Jurkat, Clone E6-1 (cell line): ENCODE measurements around the gene IFI35.

Source experiments
- DNase-seq: peaks from one replicate; pipeline ENCODE4 v3.0.0-alpha.2; 2011; ENCODE audit warnings: low read depth, low spot score
- H3K4me3 ChIP-seq: 2 replicates; pipeline ENCODE4 v1.5.1; 2011; ENCODE audit warnings: mild to moderate bottlenecking, low read length, control low read depth, moderate library complexity

The IFI35 gene

DNA sequence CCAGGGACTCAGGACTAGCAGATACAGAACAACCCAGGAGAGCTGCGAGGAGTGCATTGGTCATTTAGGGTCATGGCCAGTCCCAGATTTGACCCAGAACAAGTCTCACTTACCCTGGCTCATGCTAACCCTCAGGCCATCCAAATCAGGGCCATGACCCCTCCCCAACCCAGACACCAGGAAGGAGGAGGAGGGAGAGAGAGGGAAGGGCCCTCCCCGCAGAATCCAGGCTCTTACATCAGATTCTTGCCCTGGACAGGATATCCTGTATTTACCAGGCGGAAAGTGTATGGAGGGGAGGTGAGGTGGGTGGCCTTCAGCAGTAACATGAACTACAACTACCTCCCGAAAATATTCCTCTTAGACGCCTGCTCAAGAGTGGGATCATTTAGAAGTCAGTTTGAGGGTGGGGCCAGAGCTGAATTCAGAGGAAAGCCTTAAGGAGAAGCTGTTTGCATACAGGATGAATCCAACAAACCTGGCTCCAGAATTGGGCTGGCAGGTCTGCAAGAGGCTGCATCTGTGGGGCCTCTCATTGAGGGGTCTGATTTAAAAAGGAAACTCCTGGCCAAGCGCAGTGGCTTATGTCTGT, 13.5 kb downstream of the IFI35 start:
- peak overlapping the region; percentile 36 for H3K4me3 ChIP-seq
- no peak for DNase-seq

- peak overlapping the region; percentile 91 for H3K4me3 ChIP-seq
- no peak for DNase-seq
These were observed 14.5 kb downstream of the IFI35 start for GRCh38 chr17:43020789-43021740.

- no peak for DNase-seq
These were observed 15.3 kb downstream of the IFI35 start, which contains the start of gene VAT1 for GRCh38 chr17:43021741-43022512. VAT1 (minus strand) TSS chr17:43022385; CDS start chr17:43022322, 63 bp downstream.

GRCh38 chr17:43024407-43025289, 18.1 kb downstream of the IFI35 start, which contains the start of gene RND2:
RND2 (plus strand) TSS chr17:43025231; CDS start chr17:43025348, 117 bp downstream.
- peak; percentile 82 for DNase-seq
- peak within 1 kb of the TSS; percentile 73 for H3K4me3 ChIP-seq

More at GRCh38 chr17:43021741-43022512, 15.3 kb downstream of the IFI35 start, which contains the start of gene VAT1:
- H3K4me3 ChIP-seq, result peak within 1 kb of the TSS; percentile 91

- H3K4me3 ChIP-seq, result peak overlapping the region; percentile 35
These were observed 18.7 kb downstream of the IFI35 start for GRCh38 chr17:43025290-43025657.

DNA sequence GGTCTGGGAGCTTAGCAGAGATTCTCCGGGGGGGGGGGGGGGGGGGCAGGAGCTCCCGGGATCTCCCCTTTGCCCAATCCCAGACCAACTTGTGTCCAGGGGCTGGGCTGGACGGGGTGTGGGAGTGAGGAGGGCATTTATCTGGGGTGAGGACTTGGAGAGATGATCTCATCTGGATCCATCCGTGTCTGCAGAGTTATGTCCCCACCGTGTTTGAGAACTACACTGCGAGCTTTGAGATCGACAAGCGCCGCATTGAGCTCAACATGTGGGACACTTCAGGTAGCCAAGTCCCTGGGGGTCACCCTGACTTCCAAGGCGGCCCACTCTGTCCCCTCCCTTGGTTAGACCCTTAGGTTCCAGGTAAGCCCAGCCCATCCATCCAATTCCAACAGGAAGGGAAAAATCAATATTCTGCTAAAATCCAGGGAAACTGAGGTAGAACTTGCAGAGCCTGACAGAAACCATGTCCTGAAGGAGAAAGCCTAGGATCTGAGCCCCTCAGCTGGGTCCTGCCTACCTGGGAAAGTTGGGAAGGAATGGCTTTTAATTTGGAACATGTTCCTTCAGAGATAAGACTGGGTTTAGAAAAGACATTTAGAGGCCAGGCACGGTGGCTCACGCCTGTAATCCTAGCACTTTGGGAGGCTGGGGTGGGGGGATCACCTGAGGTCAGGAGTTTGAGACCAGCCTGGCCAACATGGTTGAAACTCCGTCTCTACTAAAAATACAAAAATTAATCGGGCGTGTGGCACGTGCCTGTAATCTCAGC, 19.4 kb downstream of the IFI35 start:
- no peak overlapping the region for H3K4me3 ChIP-seq
- DNase-seq, result no peak

More at GRCh38 chr17:43025290-43025657, 18.7 kb downstream of the IFI35 start:
- no peak for DNase-seq

DNA sequence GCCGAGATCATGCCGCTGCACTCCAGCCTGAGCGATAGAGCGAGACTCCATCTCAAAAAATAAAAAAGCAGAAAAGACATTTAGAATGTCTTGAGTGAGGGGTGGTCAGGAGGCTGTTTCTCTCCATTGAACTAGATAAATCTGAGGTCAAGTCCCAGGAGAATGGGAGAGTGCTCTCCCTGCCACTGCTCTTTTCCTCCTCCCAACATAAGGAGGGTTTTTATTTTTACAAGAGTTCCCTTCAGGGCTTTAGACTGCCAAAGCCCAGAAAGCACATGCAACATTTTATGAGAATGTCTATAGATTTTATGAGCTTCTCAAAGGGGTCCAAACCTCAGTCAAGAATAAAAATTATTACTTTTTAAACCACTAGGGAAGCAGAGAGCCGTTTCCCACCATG, 20.0 kb downstream of the IFI35 start:
- no peak for DNase-seq
- H3K4me3 ChIP-seq, result no peak overlapping the region

DNA sequence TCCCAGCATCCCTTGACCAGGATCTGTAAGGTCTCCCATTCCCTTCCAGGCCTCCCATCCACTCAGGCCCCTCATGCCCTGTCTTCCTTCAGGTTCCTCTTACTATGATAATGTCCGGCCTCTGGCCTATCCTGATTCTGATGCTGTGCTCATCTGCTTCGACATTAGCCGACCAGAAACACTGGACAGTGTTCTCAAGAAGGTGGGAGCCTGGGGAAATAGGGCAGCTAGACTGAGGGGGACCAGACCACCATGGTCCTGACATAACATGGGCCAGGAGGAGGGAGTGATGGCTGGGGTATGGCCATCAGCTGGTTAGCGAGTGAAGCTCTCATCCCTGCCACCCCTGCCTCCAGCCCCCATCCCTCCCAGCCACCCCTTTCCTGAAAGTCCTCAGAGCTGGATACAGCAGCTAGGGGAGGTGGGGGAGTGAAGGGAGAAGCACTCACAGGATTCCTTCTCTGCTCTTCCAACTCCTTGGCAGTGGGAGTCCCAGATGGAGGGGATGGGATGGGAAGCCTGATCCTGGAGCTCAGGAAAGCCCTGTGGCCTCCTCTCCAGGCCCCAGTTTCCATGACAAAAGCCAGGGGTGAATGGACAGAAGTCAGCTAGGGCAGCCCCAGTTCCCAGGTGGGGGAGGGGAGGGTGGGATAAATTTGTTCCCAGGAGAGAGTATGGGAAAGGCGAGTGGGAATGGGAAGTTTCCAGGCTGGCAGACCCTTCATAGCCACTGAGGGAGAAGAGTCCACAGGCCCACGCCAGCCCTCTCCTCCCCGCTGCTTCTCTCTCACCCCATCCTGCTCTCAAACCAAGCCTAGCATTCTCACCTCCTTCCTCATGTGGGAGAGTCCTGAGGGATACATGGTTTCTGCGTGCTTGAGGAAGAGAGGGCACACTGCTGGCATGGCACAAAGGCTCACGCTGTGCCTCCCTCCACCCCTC, 20.8 kb downstream of the IFI35 start:
- no peak for DNase-seq
- H3K4me3 ChIP-seq, result no peak overlapping the region

DNA sequence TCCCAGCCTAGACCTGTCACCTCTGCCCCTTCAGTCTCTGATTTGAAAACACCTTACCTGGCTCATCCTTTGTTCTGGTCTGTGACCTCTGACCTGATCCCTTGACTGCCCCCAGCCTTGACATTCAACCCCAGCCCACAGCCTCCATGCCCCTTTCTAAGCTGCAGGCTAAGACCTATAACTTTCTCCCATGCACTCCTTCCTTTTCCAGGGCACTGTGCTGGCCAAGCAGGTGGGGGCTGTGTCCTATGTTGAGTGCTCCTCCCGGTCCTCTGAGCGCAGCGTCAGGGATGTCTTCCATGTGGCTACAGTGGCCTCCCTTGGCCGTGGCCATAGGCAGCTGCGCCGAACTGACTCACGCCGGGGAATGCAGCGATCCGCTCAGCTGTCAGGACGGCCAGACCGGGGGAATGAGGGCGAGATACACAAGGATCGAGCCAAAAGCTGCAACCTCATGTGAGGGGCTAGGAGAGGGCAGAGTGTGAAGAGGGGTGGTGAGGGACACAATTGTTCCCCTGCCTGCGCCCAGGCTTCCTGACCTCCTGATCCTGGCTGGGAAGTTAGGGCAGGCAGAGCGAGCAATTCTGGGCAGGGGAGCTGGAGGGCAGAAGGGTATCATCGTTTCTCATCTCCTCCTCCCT, 21.8 kb downstream of the IFI35 start:
- no peak overlapping the region for H3K4me3 ChIP-seq
- no peak for DNase-seq

- no peak for DNase-seq
- no peak overlapping the region for H3K4me3 ChIP-seq
These were observed 23.7 kb downstream of the IFI35 start for GRCh38 chr17:43030137-43030767.

DNA sequence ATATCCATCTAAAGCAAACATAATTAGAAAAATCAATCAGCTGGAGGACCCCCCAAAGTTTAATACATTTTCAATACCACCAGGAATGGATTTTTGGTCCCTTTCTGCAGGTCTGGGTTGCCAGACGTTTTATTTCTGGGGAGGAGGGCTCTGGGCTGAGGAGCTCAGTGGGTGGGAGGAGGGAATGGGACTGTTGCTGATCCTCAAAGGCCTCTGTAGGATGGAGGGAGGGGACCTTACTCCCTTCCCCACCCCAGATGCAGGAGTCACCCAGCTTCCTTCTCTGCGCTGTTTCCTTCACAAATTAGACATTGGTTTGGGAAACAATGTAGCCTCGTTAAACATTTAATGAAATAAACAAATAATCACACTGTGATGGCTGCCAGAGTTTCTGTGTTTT, 25.1 kb downstream of the IFI35 start:
- no peak for DNase-seq
- H3K4me3 ChIP-seq, result no peak overlapping the region

- no peak for DNase-seq
These were observed 27.6 kb downstream of the IFI35 start for GRCh38 chr17:43033948-43034881.

GRCh38 chr17:43034894-43035293, 28.3 kb downstream of the IFI35 start:
- H3K4me3 ChIP-seq, result no peak overlapping the region
- DNase-seq, result no peak

More at GRCh38 chr17:43033948-43034881, 27.6 kb downstream of the IFI35 start:
- no peak overlapping the region for H3K4me3 ChIP-seq

- no peak for DNase-seq
- no peak overlapping the region for H3K4me3 ChIP-seq
These were observed 33.1 kb downstream of the IFI35 start for GRCh38 chr17:43039646-43040045.

GRCh38 chr17:43040655-43041054, 34.1 kb downstream of the IFI35 start:
- no peak overlapping the region for H3K4me3 ChIP-seq
- DNase-seq, result no peak
